ENCODE data around the gene SSC5D.

DNA sequence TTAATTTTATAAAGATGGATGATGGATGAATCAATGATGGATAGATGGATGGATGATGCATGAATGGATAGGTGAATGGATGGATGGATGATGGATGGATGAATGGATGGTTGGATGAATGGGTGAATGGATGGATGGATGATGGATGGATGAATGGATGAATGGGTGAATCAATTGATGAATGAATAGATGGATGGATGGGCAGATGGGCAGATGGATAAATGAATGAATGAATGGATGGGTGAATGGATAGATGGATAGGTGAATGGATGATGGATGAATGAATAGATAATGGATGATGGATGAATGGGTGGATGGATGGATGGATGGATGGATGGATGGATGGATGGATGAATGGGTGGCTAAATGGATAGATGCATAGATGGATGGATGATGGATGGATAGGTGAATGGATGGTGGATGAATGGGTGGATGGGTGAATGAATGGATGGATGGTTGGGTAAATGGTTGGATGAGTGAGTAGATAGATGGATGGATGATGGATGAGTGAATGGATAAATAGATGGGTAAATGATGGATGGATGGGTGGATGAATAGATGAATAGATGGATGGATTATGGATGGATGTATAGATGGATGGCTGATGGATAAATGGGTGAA is 79.6 kb downstream of the SSC5D start:
- TF ChIP-seq POLR2AphosphoS5 (IDR thresholded peaks at IDR 0.05; ENCODE audit: low read depth, low read length): no peak
- TF ChIP-seq, protein P1, sequence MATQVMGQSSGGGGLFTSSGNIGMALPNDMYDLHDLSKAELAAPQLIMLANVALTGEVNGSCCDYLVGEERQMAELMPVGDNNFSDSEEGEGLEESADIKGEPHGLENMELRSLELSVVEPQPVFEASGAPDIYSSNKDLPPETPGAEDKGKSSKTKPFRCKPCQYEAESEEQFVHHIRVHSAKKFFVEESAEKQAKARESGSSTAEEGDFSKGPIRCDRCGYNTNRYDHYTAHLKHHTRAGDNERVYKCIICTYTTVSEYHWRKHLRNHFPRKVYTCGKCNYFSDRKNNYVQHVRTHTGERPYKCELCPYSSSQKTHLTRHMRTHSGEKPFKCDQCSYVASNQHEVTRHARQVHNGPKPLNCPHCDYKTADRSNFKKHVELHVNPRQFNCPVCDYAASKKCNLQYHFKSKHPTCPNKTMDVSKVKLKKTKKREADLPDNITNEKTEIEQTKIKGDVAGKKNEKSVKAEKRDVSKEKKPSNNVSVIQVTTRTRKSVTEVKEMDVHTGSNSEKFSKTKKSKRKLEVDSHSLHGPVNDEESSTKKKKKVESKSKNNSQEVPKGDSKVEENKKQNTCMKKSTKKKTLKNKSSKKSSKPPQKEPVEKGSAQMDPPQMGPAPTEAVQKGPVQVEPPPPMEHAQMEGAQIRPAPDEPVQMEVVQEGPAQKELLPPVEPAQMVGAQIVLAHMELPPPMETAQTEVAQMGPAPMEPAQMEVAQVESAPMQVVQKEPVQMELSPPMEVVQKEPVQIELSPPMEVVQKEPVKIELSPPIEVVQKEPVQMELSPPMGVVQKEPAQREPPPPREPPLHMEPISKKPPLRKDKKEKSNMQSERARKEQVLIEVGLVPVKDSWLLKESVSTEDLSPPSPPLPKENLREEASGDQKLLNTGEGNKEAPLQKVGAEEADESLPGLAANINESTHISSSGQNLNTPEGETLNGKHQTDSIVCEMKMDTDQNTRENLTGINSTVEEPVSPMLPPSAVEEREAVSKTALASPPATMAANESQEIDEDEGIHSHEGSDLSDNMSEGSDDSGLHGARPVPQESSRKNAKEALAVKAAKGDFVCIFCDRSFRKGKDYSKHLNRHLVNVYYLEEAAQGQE (IDR thresholded peaks at IDR 0.05; ENCODE audit: insufficient read depth in 1 of 2, low read depth in 2 of 2, low read length in 2 of 2): no peak
- no peak for TF ChIP-seq SIN3A (IDR thresholded peaks at IDR 0.05; ENCODE audit: borderline replicate concordance, insufficient read depth, low read length)

All from PFSK-1 (cell line).